Fibroblast of gingiva (primary cell): Measurements from ENCODE around the gene MYO6.

ENCODE experiments used
- DNase-seq: peaks from one replicate; pipeline ENCODE4 v3.0.0-alpha.2; 2011; ENCODE audit warnings: low read depth

Gene MYO6

GRCh38 chr6:75766387-75766786 is 17.3 kb downstream of the MYO6 start:
- no peak for DNase-seq

GRCh38 chr6:75770844-75771243 is 21.8 kb downstream of the MYO6 start:
- no peak for DNase-seq

- DNase-seq: no peak
Observed at GRCh38 chr6:75775219-75775618, 26.2 kb downstream of the MYO6 start.

GRCh38 chr6:75776461-75776860 is 27.4 kb downstream of the MYO6 start:
- no peak for DNase-seq

- no peak for DNase-seq
Observed at GRCh38 chr6:75778757-75779156, 29.7 kb downstream of the MYO6 start.

- no peak for DNase-seq
Observed at GRCh38 chr6:75786152-75786551, 37.1 kb downstream of the MYO6 start.

- no peak for DNase-seq
Observed at GRCh38 chr6:75788894-75789293, 39.9 kb downstream of the MYO6 start.

GRCh38 chr6:75791881-75792280 is 42.8 kb downstream of the MYO6 start:
- no peak for DNase-seq

GRCh38 chr6:75794351-75794846 is 45.4 kb downstream of the MYO6 start:
- no peak for DNase-seq

GRCh38 chr6:75794954-75795739 is 46.1 kb downstream of the MYO6 start:
- DNase-seq: no peak

- DNase-seq: no peak
Observed at GRCh38 chr6:75796723-75797122, 47.7 kb downstream of the MYO6 start.

GRCh38 chr6:75800133-75800532 is 51.1 kb downstream of the MYO6 start:
- DNase-seq: no peak

GRCh38 chr6:75800708-75801505 is 51.9 kb downstream of the MYO6 start:
- no peak for DNase-seq

GRCh38 chr6:75802366-75802765 is 53.3 kb downstream of the MYO6 start:
- DNase-seq: no peak

GRCh38 chr6:75808507-75808906 is 59.5 kb downstream of the MYO6 start:
- no peak for DNase-seq

- DNase-seq: no peak
Observed at GRCh38 chr6:75812560-75812959, 63.5 kb downstream of the MYO6 start.

GRCh38 chr6:75813476-75814250 is 64.6 kb downstream of the MYO6 start:
- DNase-seq: no peak

GRCh38 chr6:75815756-75816155 is 66.7 kb downstream of the MYO6 start:
- peak; percentile 22 for DNase-seq

GRCh38 chr6:75818098-75818855 is 69.2 kb downstream of the MYO6 start:
- DNase-seq: peak; percentile 51

GRCh38 chr6:75819776-75820487 is 70.9 kb downstream of the MYO6 start:
- no peak for DNase-seq

GRCh38 chr6:75824160-75824559 is 75.1 kb downstream of the MYO6 start:
- DNase-seq: no peak
